Activated CD8-positive, alpha-beta memory T cell treated with anti-CD3 and anti-CD28 coated beads, Interleukin-2, amount 50 U/mL, for 48 hours (primary cell): ENCODE measurements around the gene DNAH2.

Experiments
- DNase-seq: peaks from one replicate; pipeline ENCODE4 v3.0.0-alpha.2; 2020

DNAH2 gene

DNA sequence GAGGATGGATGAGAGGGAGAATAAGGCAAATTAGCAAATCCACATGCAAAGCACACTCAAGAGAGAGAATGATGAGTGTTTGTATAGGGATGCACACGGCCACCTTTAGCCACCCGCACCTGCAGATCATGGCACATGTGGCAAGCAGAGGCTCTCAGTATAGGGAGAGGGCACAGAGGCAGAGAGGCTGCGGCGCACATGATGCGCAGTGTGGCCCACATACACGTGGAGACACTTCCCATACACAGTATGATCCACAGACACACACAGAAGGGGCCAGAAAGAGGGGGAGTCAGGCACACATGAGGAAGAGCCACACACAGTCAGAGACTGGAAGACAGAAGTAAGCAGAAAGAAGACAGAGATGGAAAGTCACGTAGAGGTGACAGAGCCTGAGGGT is 164.5 kb downstream of the DNAH2 start:
- DNase-seq, result no peak

DNA sequence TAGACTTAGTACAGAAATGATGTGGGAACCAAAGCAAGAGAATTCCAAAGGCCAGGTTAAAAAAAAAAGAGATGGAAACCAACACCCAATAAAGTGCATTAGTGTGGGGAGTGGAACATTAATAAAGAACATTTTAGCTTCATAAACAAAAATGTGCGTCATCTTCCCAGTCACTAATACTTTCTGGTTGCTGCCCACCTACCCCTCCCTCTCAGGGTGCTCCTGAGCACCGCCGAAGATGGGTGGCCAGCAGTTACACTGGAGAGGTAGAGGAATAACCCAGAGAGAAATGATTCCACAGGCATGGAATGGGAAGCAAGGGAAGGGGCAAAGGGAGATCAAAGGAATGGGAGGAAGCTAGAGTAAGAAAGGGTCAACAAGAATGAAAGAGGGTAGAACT is 165.1 kb downstream of the DNAH2 start:
- no peak for DNase-seq
